SK-MEL-5 (cell line): ENCODE measurements around the gene UGT3A2. TPM values are rescaled to one million over a fixed set of nuclear protein-coding genes. Genes with fewer than 3 reads are reported as not detected.
"Not testable (repeated sequence)": the region's sequence is repeated elsewhere in the genome, so short reads cannot be mapped to it uniquely, and the experiment has no call there.

ENCODE experiments used
- DNase-seq: peaks from one replicate; pipeline ENCODE4 v3.0.0-alpha.2; 2016; ENCODE audit warnings: low read depth, low spot score
- in situ Hi-C: cut with HindIII; loops from 2 replicates; pipeline ENCODE4 v1.10.0; 2016; ENCODE audit warnings: low sequenced_read_pairs, high pct_unique_total_duplicates, low pct_unique_long_range_greater_than_20kb
- total RNA-seq: library from RNA; depleted of rRNA; stranded (reverse); fragments of >200 nt; shearing (Covaris generic); gene quantifications from 2 replicates; pipeline ENCODE4 v1.2.3, GENCODE V29; 2014

UGT3A2 gene
- total RNA-seq, 1 experiment from 2014 or later = 1.9 TPM

DNA sequence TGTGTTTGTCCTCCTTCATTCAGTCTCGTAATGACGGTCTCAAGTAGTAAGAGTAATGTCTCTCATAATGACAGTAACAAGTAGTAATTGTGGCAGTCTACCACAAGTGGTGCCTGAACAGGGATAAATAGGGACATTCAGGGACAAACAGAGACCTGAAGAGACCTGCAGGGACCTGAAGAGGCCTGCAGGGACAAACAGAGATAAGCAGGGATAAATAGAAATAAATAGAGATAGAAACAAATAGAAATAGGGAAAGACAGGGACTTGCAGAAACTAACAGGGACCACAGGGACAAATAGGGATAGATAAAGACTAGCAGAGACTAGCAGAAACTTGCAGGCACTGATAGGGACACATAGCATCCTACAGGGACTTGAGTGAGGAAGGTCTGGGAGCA lies 7.9 kb downstream of the UGT3A2 start:
- in situ Hi-C loops = no loop called here
- DNase-seq = no peak

DNA sequence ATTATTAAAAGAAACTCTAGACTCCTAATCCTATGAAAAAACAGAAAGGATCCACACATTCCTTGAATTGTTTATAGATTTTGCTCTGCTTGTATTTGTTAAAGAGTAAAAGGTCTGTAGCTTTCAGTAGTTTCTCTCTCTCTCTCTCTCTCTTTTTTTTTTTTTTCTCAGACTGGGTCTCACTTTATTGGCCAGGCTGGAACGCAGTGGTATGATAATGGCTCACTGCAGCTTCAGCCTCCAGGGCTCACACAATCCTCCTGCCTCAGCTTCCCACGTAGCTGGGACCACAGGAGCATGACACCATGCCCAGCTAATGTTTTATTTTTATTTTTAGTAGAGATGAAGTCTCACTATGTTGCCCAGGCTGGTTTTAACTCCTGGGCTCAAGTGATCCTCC lies 9.3 kb downstream of the UGT3A2 start:
- in situ Hi-C loops = no loop called here
- DNase-seq = no peak

DNA sequence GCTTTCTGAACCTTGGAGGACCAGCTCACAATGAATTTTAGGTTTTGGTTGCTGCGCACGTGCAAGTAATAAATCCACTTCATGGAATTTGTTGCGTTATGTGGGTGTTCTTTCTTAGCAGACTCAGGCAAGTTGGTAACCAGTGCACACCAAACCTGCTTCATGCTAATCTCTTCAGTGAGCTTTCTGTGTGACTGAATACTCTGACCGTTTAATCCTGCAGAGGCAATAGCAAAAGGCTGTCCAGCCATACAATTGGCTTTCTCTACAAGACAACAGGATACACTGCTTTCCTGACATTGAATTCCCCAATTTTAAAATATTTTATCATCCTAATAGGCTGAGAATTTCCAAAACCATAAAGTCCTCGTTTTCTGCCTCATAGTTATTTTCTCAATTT lies 10.3 kb downstream of the UGT3A2 start:
- in situ Hi-C loops = no loop called here
- DNase-seq = no peak

DNA sequence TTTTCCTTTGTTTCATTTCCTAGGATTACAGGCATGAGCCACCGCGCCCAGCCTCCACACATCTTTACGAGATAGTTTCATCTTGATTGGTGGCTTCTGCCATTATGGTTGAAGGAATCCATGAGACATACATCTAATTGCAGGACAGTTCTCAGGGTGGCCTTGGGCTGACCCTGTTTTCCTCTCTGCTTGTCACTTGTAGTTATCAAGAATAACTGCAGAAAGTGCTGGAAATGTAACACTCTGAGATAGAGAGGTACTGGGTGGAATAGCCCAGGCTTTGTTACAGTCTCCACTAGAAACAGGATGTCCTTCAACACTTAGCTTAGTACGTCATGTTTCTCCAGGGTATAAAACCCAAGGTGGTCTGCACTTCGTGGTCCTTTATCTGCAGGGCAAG lies 10.7 kb downstream of the UGT3A2 start:
- in situ Hi-C loops = no loop called here

DNA sequence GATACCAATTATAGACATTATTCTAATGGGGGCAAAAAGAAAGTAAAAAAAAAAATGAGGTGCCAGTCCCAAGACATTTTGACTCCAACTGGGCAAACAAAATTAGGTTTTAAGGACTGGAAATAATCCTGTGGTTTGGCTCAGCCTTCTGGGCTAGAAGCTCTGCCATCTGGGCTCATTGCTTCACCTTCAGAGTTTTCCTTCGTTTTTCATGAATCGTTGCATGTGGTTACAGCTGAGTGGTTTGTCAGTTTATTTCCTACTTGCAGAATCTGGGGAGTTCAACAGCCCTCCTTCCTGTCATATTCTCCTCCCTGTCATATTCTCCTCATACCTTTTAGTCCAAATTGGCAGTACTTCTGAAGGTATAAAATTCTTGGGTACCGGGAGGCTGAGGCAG lies 12.0 kb downstream of the UGT3A2 start:
- in situ Hi-C loops = no loop called here
- no peak for DNase-seq

More for the DNA sequence above, 10.7 kb downstream of the UGT3A2 start:
- no peak for DNase-seq

DNA sequence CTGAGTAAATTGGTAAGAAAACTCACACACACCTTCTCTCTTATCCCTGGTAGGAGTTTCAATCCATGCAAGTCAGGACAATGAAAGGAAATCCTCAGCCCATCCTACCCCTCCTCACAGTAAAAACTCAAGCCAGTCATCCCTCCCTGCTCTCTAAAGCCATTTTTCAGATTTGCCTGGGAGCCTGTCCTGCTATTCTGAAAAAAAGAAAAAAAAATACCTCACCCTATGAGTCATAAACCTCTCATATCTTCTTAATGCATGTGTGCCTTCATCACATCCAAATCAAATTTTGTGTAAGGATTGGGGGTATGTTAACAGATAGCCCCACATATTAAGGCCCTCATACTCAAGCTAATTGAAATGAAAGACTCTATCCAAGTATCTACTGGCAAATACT lies 14.1 kb downstream of the UGT3A2 start:
- DNase-seq = no peak
- in situ Hi-C loops = no loop called here

DNA sequence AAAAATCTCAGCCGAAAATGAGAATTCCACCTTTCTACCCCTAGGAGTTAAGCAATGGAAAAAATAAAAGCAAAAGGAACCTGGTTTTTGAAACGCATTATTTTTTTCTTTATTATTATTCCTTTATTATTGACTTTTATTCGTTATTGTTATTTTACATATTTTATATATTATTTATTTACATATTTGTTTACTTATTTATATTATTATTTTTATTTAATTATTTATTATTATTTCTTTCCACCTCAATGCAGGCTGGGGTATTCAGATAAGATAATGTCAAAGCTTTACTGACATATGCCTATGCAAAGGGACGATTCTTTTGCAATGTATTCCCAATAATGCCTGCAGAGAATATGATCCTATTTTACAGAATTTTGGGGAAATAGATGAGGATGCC lies 16.7 kb downstream of the UGT3A2 start:
- in situ Hi-C loops = no loop called here
- no peak for DNase-seq

DNA sequence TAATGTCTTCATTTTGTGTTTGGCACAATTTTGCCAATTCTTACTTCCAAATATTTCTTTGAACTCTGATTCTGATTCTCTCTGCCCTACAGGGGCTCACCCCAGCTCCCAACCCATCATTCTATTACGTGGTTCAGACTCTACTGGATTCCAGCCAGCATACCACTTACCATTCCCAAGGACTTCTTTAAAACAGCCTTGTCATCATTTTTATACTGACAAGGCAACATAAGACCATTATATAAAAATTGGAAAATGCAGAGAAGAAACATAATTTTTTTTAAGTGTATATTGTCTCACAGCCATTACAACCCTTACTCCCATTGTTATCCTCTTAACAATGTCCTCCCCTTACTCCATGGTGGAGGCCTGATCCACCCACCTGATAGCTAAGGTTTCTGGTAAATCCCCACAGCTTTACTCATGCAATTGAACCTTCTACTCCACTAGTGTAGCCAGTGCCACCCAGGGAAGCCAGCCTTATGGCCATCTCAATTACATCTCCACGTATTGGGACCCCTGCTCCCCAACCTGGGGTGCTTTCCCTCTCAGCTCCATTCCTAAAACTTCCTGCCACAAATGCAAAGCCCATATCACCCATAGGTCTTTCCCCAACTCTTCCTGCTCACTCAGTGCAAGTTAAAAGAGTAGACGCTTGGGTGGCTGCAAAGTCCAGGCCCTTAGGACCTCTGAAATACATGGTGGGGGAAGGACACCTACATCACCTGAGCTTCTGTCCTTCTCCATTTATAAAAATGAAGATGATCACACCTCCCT lies 19.1 kb downstream of the UGT3A2 start:
- in situ Hi-C loops = no loop called here
- DNase-seq = no peak

DNA sequence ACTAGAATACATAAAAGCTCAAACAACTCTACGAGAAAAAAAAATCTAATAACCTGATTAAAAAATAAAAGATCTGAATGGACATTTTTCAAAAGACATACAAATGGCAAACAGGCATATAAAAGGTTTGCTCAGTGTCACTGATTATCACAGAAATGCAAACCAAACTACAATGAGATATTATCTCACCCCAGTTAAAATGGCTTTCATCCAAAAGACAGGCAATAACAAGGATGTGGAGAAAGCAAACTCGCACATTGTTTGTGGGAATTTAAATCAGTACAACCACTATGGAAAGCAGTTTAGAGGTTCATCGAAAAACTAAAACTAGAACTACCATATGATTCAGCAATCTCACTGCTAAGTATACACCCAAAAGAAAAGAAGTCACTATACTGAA lies 20.8 kb downstream of the UGT3A2 start:
- in situ Hi-C loops = no loop called here
- no peak for DNase-seq

DNA sequence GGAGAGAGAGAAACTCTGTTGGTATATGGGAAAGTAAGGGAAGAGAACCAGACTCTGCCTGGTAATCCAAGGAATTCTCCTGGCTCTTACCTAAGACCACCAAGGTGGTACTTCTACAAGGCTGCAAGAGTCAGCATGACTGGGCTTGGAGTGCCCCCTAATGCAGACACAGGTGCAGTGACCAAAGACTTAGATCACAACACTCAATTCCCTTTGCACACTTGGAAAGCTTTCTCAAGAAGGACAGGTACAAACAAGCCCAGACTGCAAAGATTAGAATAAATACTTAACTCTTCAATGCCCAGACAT lies 25.2 kb downstream of the UGT3A2 start:
- in situ Hi-C loops = no loop called here
- peak; percentile 28 for DNase-seq

DNA sequence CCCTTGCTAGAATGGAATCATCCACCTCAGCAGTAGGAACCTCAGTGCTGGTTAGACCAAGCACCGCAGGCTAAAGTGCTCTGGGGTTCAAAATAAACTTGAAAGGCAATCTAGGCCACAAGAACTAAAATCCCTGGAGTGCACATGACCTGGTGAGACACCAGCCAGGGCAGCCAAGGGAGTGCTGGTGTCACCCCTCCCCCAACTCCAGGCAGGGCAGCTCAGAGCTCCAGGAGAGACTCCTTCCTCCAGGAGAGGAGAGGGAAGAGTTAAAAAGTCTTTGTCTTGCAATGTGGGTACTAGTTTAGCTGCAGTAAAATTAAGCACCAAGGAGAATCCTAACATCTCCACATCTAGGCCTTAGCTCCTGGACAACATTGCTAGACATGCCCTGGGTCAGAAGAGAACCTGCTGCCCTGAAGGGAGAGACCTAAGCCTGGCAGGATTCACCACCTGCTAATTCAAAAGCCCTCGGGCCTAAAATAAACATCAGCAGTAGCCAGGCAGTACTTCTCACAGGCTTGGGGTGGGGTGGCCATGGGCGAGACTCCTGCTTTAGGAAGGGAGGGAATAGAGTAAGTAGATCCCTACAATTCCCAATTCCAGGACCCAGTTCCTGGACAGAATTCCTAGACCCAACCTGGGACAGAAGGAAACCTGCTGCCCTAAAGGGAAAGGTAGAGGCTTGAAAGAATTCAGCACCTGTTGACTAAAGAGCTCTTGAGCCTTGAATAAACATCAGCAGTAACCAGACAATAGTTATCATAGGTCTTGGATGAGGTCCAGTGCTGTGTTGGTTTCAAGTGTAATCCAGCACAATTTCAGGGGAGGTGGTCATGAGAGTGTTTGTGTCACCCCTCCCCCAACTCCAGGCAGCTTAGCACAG lies 25.8 kb downstream of the UGT3A2 start:
- in situ Hi-C loops = no loop called here
- no peak for DNase-seq

DNA sequence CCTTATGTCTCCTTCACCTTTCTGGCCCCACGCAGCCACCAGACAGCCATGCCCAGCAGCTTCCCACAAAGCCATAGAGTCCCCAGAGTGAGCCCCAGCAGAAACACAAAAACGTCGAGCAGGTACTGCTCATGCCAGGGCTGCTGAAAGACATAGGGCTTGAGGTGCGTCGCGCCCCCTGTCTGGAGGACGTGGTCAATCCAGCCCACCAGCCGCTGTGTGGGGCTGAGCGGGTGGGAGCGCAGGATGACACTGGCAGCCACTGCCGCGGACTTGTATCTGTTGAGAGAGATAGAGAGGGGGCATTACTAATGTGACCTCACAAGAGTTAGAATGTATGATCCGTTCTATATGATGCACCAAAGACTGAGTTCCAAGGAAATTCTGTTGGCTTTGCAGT lies 31.0 kb downstream of the UGT3A2 start:
- no peak for DNase-seq
- in situ Hi-C loops = no loop called here

DNA sequence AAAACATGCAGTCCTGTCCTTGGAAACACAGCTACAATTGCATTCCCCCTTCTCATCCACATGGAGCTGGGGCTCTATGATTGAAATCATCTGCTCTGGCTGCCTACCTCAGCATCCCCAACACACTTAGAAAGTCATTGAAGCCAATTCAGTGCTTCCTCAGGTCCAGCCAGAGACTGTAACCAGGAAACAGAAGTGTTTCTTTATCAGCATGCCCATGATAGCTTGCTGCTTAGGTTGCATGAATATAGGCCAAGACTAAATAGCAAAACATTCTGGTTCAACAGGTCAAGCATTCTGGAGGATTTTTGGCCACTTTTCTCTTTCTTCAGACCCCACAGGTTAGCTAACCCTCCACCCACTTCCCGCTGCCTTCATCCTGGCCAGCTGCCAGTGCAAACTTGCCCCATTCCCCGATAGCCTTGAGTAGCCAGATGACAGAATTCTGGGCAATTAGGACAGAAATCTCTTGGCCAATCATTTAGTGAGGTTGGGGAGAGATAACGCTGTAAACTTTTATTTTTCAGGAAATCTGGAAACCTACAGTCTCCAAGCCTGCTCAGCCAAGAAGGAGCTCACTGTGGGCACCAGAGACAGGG lies 32.0 kb downstream of the UGT3A2 start:
- in situ Hi-C loops, DNase-seq: not testable (repeated sequence)

DNA sequence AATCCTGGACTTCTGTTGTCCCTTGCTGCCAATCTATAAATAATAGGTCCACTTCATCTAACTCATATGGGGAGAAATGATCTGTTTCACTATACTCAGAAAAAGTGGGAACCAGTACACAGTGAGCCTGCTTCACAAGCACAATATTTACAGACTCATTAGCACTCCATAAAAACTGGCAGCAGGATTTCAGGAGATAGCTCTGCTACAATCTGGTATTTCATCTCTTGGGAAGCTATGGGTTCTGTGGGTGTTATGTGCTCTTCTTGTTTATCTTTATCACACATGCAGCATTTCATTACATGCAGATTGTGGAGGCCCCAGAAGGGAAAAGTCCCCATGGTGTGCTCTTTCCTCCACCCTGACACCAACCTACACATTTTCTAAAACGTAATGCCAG lies 33.2 kb downstream of the UGT3A2 start:
- in situ Hi-C loops = no loop called here
- DNase-seq = no peak

DNA sequence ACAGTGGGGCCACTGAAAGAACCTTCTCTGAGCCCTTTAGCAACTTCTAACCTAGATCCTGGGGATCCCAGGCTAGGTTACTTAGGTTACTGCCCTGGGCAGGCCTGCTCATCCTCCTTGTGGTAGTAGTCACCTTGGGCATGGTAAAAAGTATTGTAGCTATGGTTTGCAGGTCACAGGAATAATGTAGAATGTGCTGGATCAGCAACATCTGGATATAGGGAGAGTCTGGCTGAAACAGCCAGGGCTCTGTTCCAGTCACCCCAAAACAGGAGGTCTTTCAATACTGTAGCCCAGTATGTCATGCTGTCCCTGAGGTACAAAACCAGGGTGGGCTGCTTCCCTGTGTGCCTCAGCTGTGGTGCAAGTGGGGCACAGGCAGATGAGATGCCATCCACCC lies 33.6 kb downstream of the UGT3A2 start:
- in situ Hi-C loops = no loop called here
- no peak for DNase-seq

DNA sequence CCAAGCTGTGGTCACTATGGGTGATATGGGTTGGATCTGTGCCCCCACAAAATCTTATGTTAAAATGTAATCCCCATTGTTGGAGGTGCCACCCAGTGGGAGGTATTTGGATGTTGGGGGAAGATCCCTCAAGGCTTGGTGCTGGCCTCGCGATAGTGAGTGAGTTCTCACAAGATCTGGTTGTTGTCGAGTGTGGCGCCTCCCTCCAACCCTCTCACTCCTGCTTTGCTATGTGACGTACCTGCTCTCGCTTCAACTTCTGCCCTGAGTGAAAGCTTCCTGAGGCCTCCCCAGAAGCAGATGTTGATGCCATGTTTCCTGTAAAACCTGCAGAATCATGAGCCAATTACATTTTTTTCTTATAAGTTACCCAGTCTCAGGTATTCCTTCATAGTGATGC lies 35.5 kb downstream of the UGT3A2 start:
- no peak for DNase-seq
- in situ Hi-C loops = no loop called here

DNA sequence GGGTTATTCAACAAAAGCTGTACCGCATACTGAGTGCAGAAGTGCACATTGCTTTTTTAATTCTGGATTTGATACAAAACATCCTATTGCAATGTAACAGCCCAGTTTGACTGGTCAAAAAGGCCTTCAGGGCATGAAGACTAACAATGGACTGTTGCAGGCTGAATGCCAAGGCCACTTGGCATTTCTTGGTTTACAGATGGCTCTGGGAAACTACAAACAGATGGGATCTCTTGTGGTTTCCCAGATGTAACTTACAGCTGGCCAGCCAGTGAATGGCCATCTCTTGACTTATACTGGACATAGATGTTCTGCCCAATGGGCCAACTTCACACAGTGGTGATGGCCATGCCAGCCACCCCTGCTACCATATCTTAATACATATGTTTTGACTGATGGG lies 36.8 kb downstream of the UGT3A2 start:
- DNase-seq = no peak
- in situ Hi-C loops = no loop called here

DNA sequence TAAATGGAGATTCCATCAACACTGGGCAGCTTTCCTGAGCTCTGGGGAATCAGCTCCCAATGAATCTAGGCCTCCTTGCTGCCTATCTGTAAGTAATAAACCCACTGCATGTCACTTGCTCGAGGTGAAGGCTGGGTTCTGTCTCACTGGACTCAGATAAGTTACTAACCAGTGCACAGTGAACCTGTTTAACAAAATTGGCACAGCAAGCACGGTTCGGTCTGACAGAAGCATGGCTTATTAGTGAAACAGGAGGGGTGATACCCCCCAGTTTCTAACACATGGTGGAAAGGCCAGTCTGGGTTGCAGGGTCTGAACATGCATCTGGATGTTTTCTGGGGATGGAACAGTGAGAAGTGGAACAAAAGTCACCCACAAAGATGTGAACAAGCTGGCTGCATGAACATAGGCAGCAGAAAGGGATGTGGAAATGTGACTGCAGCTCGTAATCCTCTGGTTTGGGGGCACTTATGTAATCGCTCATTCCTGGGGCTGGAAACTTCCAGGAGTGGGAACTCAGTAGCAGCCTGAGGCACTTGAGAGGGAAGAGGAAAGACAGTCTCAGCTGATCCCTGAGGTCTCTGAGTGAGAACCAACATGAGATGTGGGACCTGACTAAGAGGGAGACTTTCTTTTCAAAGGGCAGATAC lies 37.7 kb downstream of the UGT3A2 start:
- in situ Hi-C loops = no loop called here
- DNase-seq = no peak
